Measurements from ENCODE around the gene ADAMTS8.

Gene ADAMTS8

DNA sequence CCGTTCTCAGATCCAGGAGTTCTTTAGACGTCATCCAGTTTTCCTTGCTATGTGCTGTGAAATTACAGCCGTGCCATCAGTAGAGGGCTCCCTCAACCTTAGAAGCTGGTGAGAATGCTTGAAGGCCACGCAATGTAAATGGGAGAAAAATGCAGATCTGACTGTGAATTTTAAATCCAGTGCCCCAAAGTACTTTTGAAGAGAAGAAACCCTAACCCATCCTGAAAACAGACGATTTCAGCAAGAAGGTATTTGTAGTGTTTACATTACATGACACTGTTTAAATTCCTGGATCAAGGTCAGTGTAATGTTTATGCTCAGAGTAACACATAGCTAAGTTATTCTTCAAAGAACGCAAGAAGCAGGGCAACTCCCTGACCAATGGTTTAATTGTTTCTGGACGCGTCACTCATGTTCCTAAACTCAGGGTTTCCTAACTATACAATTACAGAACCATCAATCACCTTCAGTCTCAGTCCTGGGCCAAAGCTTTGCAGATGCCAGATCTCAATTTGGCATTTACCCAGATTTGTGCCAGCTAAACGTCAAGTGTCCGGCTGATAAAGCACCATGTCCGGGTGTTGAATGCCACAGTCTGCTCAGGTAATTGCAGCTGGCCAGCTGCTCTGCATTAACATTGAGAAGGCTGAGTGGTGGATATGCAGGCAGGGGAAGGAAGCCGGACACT, 38.2 kb downstream of the ADAMTS8 start:
- Histone ChIP-seq H3K4me1 (peaks cover 0 to 10% (median 5%) of the 10 kb centered on the region in 4 donors), H3K4me3 (no peak overlapping the region), H3K36me3 (no peaks in the 10 kb centered on the region), H3K27ac (no peak overlapping the region), H3K9me3 (no peaks in the 10 kb centered on the region), H3K27me3 (no peaks in the 10 kb centered on the region)
- intact Hi-C loops (cut with DNase I; ENCODE audit: low total_unique reads): loop anchor here (5.0 kb wide), 1 partner anchor 37 kb away; the partner anchor contains the start of gene ADAMTS8
- no peak for DNase-seq
- TF ChIP-seq, protein P1, sequence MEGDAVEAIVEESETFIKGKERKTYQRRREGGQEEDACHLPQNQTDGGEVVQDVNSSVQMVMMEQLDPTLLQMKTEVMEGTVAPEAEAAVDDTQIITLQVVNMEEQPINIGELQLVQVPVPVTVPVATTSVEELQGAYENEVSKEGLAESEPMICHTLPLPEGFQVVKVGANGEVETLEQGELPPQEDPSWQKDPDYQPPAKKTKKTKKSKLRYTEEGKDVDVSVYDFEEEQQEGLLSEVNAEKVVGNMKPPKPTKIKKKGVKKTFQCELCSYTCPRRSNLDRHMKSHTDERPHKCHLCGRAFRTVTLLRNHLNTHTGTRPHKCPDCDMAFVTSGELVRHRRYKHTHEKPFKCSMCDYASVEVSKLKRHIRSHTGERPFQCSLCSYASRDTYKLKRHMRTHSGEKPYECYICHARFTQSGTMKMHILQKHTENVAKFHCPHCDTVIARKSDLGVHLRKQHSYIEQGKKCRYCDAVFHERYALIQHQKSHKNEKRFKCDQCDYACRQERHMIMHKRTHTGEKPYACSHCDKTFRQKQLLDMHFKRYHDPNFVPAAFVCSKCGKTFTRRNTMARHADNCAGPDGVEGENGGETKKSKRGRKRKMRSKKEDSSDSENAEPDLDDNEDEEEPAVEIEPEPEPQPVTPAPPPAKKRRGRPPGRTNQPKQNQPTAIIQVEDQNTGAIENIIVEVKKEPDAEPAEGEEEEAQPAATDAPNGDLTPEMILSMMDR (IDR thresholded peaks at IDR 0.05): peak; percentile 28 to 45

DNA sequence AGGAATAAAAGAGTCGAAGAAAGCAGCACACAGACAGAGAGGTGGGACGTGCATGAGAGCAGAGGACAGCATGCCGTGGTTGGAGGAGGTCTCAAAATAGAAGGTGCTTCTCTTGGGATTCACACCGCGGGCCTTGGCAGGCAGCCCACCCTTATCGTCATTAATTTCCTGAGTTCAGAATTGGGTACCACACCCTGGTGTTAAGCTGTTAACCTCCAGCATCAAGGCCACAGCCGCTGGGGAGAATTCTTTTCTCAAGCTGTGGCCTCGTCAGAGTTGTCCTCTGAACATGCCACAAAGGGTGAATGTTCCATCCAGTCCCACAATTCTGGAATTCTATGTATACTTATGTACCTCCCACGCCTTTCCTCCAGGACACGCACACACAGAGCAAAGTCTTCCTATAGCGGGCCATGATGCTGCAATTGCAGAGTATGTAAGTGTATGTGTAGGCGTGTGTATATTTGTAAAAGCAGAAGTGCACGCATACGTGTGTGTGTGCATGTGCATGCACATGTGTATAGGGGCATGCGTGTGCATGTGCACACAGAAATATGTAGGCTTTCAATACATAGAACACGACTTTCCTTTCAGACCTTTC, 39.0 kb downstream of the ADAMTS8 start:
- intact Hi-C loops (cut with DNase I; ENCODE audit: low total_unique reads): loop anchor here (10.0 kb wide), 1 partner anchor 175 kb away; no protein-coding TSS in a partner anchor
- no peak for DNase-seq
- TF ChIP-seq, protein P1 (IDR thresholded peaks at IDR 0.05): no peak
- Histone ChIP-seq H3K27me3 (no peaks in the 10 kb centered on the region), H3K9me3 (no peaks in the 10 kb centered on the region), H3K4me1 (peaks cover 0 to 10% (median 5%) of the 10 kb centered on the region in 4 donors), H3K27ac (no peak overlapping the region), H3K36me3 (no peaks in the 10 kb centered on the region), H3K4me3 (no peak overlapping the region)

DNA sequence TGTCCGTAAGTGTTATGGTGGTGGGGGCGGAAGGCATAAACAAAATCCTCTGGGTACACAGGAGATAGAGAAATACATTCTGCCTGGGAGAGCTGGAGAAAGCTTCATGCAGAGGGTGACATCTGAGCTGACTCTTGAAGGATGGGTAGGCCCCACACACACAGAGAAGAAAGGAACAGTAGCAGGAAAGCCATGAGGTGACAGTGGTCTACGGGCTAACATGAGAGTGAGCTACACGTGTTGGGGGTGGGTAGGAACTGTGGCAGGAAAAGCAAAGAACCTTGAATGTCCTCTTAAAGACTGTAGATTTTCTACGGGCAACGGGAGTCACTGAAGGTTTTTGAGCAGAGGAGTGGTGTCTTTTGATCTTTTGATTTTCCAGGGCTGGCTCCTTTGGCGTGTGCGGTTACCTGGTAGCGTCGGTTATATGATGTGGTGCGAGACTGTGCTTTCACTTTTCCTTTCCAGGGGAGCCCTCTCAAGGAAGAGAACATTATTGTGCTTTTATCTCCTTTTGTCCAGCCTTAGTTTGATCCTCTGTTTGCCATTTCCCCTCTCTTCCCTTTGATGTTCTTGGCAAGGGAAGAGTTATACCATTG, 39.7 kb downstream of the ADAMTS8 start:
- no peaks in the 10 kb centered on the region for H3K9me3 ChIP-seq
- no peak overlapping the region for H3K27ac ChIP-seq
- no peak for DNase-seq
- no peaks in the 10 kb centered on the region for H3K36me3 ChIP-seq
- H3K4me3 ChIP-seq: no peak overlapping the region
- TF ChIP-seq, protein P1 (IDR thresholded peaks at IDR 0.05): no peak
- H3K27me3 ChIP-seq: no peaks in the 10 kb centered on the region
- intact Hi-C loops (cut with DNase I; ENCODE audit: low total_unique reads): loop anchor here (10.0 kb wide), 1 partner anchor 174 kb away; no protein-coding TSS in a partner anchor
- peaks cover 0 to 10% (median 5%) of the 10 kb centered on the region in 4 donors for H3K4me1 ChIP-seq

DNA sequence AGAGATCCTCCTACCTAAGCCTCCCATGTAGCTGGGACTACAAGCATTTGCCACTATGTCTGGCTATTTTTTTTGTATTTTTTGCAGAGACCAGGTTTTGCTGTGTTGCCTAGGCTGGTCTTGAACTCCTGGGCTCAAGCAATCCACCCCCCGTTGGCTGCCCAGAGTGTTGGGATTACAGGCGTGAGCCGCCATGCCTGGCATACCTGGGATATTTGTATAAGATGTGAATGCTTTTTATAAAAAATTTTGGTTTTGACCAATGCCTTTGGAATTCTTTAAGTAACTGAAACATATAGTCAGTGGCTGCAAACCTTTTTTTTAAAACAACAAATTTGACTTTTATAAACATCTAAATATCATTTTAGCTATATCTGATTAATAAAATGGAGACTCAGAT, 42.4 kb downstream of the ADAMTS8 start:
- H3K4me1 ChIP-seq: peaks cover 0 to 10% (median 5%) of the 10 kb centered on the region in 4 donors
- intact Hi-C loops (cut with DNase I; ENCODE audit: low total_unique reads): loop anchor here (10.0 kb wide), 1 partner anchor 171 kb away; no protein-coding TSS in a partner anchor
- H3K4me3 ChIP-seq: no peak overlapping the region
- no peak for DNase-seq
- no peak overlapping the region for H3K27ac ChIP-seq
- TF ChIP-seq, protein P1 (IDR thresholded peaks at IDR 0.05): no peak
- H3K36me3 ChIP-seq: no peaks in the 10 kb centered on the region
- no peaks in the 10 kb centered on the region for H3K27me3 ChIP-seq
- no peaks in the 10 kb centered on the region for H3K9me3 ChIP-seq

DNA sequence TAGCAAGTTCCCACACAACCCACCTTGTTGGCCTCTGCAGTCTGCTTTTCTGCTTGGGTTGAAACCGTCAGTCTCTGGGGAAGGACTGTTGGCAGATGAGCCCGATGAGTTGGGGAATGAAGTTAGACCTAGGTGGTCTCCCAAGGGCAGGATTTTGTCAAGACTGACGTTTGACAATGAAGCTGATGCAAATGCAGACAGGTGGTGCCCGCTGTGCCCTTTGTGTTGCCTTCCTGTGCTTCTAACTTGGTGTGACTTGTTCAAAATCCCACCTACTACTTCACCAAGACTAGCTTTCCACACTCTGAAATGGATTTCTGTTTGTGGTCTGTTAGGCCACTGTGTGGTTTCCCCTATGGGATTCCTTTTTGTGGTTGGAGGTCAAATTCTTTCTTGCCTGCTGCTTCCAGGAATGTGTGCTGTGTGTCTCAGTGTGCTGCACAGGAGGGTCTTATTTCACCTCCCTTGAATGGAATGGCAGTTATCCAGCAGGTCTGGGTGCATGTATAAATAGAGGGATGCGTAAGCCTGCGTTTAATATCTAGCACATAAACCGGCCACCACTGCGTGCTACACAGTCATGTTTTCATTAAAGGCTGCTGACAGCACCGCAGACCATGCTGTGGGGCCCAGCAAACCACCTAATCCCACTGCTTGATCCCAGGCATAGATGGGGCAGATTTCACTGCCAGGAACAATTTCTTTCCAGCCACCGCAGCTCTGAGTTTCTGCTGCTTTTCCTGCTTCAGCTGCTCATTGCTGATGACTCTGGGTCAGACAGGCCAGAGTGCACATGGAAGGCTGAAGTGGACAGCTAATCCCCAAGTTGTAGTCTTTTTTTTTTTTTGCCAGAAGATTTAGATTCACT, 44.8 kb downstream of the ADAMTS8 start:
- no peak for DNase-seq
- no peak overlapping the region for H3K4me3 ChIP-seq
- no peaks in the 10 kb centered on the region for H3K27me3 ChIP-seq
- intact Hi-C loops (cut with DNase I; ENCODE audit: low total_unique reads): loop anchor here (10.0 kb wide), 1 partner anchor 169 kb away; no protein-coding TSS in a partner anchor
- TF ChIP-seq, protein P1 (IDR thresholded peaks at IDR 0.05): no peak
- H3K9me3 ChIP-seq: no peaks in the 10 kb centered on the region
- no peaks in the 10 kb centered on the region for H3K36me3 ChIP-seq
- H3K27ac ChIP-seq: no peak overlapping the region
- H3K4me1 ChIP-seq: no peaks in the 10 kb centered on the region
